ENCODE measurements around the gene DEAF1. TPM values are rescaled to one million over a fixed set of nuclear protein-coding genes. Genes with fewer than 3 reads are reported as not detected.

DEAF1 gene
- total and polyA plus RNA-seq, 2 of the 13 experiments (the other 11 are each of a cell fraction or from before 2014, with no cell fraction given) = 22.3 to 29.6 TPM

DNA sequence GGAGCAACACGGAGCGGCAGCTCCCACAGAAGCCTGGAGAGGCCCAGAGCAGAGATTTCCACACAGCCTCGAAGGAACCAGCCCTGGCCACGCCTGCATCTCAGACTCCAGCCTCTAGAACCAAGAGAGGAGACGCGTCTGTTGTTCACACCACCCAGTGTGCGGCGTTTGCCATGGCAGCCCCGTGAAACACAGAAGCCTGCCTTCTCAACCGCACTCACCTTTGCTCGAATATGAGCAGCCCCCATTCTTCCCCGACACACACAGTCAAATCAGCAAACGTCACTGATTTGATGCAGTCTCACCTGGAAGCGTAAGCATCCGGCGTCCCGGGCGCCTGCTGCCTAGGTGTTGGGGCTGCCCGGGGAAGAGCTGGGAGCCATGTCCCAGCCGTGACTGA lies 38.0 kb upstream of the DEAF1 start:
- no TSS peak for BruUV-seq (replicated peaks)
- H3K27me3 ChIP-seq (ENCODE audit: control insufficient read depth in 1 of 2, insufficient read depth in 2 of 2, low read length in 2 of 2) = peaks cover 3 to 13% of the 10 kb centered on the region in 2 experiments
- DNase-seq (ENCODE audit: low spot score) (no peak), FAIRE-seq (no peak), ATAC-seq (peak; percentile 1; the same call in 1 of the 3 replicates)
- no peak overlapping the region for H3K27ac ChIP-seq (ENCODE audit: extremely low read length, insufficient read depth, low read length)
- in situ Hi-C loops (cut with HindIII; ENCODE audit: extremely low pct_ligation_motif_present, low pct_unique_long_range_greater_than_20kb) (no loop called here), intact Hi-C loops (cut with micrococcal nuclease; ENCODE audit: unreplicated experiment) (no loop called here)
- no peak overlapping the region for H3K9ac ChIP-seq (ENCODE audit: insufficient read depth, low read depth, low read length)
- H3K4me3 ChIP-seq (replicated peaks in 1 of 3; ENCODE audit: insufficient read depth in 1 of 3, low read depth in 2 of 3, low read length in 3 of 3) = no peak overlapping the region; a peak in 1 of 6 replicates
- H4K20me1 ChIP-seq (ENCODE audit: insufficient read depth, low read length) = no peaks in the 10 kb centered on the region
- no peaks in the 10 kb centered on the region for H3K79me2 ChIP-seq (ENCODE audit: insufficient read depth, low read length)
- WGBS (ENCODE audit: low lambda C conversion rate) = 42% methylated on average over 14 of the region's 20 CpGs
- peak overlapping the region; percentile 45 for H3K4me2 ChIP-seq (ENCODE audit: low read depth, low read length)
- no peaks in the 10 kb centered on the region for H3K36me3 ChIP-seq (replicated peaks in 1 of 2; ENCODE audit: control insufficient read depth in 1 of 2, insufficient read depth in 2 of 2, low read length in 2 of 2)
- H3K4me1 ChIP-seq (ENCODE audit: insufficient read depth, low read length) = peaks cover 55% of the 10 kb centered on the region
- H3K9me3 ChIP-seq (ENCODE audit: low read length) = no peaks in the 10 kb centered on the region
- ChIA-PET CTCF (ENCODE audit: low intra/inter-chr PET ratio, low total read pairs) (no interaction called here), POLR2A (interaction anchor here (1.6 to 8.6 kb wide), 2 partner anchors 26 to 36 kb away, joined by 6 to 61 read pairs; partner anchors contain the start of genes DEAF1, EPS8L2 and TMEM80)
- no peak overlapping the region for H2AFZ ChIP-seq (ENCODE audit: low read length)
- TF ChIP-seq NCOA5 (CRISPR knock-in tag; IDR thresholded peaks at IDR 0.05) = no peak
- no peak for TF ChIP-seq ATF7 (IDR thresholded peaks at IDR 0.05)
- no peak for TF ChIP-seq ATF7 (CRISPR knock-in tag; IDR thresholded peaks at IDR 0.05)
- TF ChIP-seq, protein P1, sequence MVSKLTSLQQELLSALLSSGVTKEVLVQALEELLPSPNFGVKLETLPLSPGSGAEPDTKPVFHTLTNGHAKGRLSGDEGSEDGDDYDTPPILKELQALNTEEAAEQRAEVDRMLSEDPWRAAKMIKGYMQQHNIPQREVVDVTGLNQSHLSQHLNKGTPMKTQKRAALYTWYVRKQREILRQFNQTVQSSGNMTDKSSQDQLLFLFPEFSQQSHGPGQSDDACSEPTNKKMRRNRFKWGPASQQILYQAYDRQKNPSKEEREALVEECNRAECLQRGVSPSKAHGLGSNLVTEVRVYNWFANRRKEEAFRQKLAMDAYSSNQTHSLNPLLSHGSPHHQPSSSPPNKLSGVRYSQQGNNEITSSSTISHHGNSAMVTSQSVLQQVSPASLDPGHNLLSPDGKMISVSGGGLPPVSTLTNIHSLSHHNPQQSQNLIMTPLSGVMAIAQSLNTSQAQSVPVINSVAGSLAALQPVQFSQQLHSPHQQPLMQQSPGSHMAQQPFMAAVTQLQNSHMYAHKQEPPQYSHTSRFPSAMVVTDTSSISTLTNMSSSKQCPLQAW (CRISPR knock-in tag; IDR thresholded peaks at IDR 0.05) = no peak
- TF ChIP-seq NFKBIZ (CRISPR knock-in tag; IDR thresholded peaks at IDR 0.05) = no peak
- TF ChIP-seq HIVEP1 (CRISPR knock-in tag; IDR thresholded peaks at IDR 0.05) = no peak
- TF ChIP-seq GABPA (IDR thresholded peaks at IDR 0.05; ENCODE audit: low read depth, low read length) = no peak
- no peak for TF ChIP-seq GABPA (CRISPR knock-in tag; IDR thresholded peaks at IDR 0.05; ENCODE audit: low read depth)
- no peak for TF ChIP-seq ZNF713 (CRISPR knock-in tag; IDR thresholded peaks at IDR 0.05)
- TF ChIP-seq, protein P2, sequence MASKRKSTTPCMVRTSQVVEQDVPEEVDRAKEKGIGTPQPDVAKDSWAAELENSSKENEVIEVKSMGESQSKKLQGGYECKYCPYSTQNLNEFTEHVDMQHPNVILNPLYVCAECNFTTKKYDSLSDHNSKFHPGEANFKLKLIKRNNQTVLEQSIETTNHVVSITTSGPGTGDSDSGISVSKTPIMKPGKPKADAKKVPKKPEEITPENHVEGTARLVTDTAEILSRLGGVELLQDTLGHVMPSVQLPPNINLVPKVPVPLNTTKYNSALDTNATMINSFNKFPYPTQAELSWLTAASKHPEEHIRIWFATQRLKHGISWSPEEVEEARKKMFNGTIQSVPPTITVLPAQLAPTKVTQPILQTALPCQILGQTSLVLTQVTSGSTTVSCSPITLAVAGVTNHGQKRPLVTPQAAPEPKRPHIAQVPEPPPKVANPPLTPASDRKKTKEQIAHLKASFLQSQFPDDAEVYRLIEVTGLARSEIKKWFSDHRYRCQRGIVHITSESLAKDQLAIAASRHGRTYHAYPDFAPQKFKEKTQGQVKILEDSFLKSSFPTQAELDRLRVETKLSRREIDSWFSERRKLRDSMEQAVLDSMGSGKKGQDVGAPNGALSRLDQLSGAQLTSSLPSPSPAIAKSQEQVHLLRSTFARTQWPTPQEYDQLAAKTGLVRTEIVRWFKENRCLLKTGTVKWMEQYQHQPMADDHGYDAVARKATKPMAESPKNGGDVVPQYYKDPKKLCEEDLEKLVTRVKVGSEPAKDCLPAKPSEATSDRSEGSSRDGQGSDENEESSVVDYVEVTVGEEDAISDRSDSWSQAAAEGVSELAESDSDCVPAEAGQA (IDR thresholded peaks at IDR 0.05; ENCODE audit: low read depth) = no peak
- TF ChIP-seq, protein P2 (CRISPR knock-in tag; IDR thresholded peaks at IDR 0.05; ENCODE audit: borderline replicate concordance) = no peak
- no peak for TF ChIP-seq HMG20B (CRISPR knock-in tag; conservative IDR thresholded peaks at IDR 0.05)
- no peak for TF ChIP-seq KMT2B (CRISPR knock-in tag; IDR thresholded peaks at IDR 0.05)
- TF ChIP-seq SPEN (CRISPR knock-in tag; IDR thresholded peaks at IDR 0.05; ENCODE audit: low read depth) = no peak
- TF ChIP-seq ZNF619 (CRISPR knock-in tag; IDR thresholded peaks at IDR 0.05) = no peak
- TF ChIP-seq U2AF2 (IDR thresholded peaks at IDR 0.05; ENCODE audit: low read depth, low read length) = no peak
- no peak for TF ChIP-seq RARA (CRISPR knock-in tag; IDR thresholded peaks at IDR 0.05)
- TF ChIP-seq, protein P3, sequence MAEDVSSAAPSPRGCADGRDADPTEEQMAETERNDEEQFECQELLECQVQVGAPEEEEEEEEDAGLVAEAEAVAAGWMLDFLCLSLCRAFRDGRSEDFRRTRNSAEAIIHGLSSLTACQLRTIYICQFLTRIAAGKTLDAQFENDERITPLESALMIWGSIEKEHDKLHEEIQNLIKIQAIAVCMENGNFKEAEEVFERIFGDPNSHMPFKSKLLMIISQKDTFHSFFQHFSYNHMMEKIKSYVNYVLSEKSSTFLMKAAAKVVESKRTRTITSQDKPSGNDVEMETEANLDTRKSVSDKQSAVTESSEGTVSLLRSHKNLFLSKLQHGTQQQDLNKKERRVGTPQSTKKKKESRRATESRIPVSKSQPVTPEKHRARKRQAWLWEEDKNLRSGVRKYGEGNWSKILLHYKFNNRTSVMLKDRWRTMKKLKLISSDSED (CRISPR knock-in tag; IDR thresholded peaks at IDR 0.05) = no peak
- no peak for TF ChIP-seq NONO (IDR thresholded peaks at IDR 0.05)
- TF ChIP-seq NONO (CRISPR knock-in tag; conservative IDR thresholded peaks at IDR 0.05) = no peak
